AG09319 (cell line): ENCODE data around the gene DHX58.
A peak's percentile ranks its signal among the peaks of the same experiment; 100 is the strongest.

ENCODE experiments used
- DNase-seq: peaks from one replicate; pipeline ENCODE4 v3.0.0-alpha.2; 2010; ENCODE audit warnings: low read depth; ENCODE audit errors: extremely low read depth
- TF ChIP-seq, protein P1 (sequence below): IDR thresholded peaks from 2 replicates; pipeline ENCODE4 v1.5.1; 2011; ENCODE audit warnings: low read depth, mild to moderate bottlenecking, inconsistent platforms, low read length, moderate library complexity

Gene DHX58

DNA sequence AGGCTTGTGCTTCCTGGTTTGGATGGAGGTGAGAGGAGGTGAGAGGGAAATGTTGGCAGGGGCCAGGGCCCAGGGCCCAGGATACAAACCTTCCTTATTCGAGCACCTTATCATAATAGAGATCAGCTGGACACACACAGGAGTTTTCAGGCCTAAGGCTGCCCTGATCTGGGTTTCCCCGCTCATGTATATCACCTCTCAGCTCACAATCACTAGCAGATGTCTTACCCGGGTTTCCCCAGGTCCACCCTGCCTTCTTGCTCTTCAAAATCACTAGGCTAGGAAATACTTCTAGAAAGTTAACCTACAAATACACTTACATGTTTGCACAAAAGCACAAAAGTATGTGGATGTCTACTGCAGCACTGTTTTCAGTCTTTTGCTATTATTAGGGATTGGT lies 14.3 kb upstream of the DHX58 start:
- TF ChIP-seq, protein P1, sequence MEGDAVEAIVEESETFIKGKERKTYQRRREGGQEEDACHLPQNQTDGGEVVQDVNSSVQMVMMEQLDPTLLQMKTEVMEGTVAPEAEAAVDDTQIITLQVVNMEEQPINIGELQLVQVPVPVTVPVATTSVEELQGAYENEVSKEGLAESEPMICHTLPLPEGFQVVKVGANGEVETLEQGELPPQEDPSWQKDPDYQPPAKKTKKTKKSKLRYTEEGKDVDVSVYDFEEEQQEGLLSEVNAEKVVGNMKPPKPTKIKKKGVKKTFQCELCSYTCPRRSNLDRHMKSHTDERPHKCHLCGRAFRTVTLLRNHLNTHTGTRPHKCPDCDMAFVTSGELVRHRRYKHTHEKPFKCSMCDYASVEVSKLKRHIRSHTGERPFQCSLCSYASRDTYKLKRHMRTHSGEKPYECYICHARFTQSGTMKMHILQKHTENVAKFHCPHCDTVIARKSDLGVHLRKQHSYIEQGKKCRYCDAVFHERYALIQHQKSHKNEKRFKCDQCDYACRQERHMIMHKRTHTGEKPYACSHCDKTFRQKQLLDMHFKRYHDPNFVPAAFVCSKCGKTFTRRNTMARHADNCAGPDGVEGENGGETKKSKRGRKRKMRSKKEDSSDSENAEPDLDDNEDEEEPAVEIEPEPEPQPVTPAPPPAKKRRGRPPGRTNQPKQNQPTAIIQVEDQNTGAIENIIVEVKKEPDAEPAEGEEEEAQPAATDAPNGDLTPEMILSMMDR = no peak

DNA sequence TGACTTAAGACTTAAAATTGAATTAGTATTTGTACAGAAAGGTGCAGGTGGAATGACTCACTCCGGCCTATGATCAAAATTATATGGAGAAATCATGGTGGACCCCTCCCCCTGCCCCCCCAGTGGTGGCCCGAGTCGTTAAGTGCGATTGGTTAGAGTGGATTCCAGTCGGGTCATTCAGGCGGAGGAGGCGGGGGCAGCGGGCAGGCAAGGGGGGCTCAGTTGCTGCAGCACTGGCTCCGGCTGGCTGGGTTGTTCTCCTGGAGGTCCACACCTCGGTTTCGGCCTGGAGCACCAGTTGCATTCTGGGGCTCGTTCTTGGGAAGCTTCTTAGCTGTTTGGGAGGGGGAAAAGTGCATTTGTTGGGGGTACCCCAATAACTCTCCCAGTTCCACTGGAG lies 13.1 kb upstream of the DHX58 start:
- TF ChIP-seq, protein P1 = no peak
- DNase-seq = no peak

More for the DNA sequence above, 14.3 kb upstream of the DHX58 start:
- no peak for DNase-seq

DNA sequence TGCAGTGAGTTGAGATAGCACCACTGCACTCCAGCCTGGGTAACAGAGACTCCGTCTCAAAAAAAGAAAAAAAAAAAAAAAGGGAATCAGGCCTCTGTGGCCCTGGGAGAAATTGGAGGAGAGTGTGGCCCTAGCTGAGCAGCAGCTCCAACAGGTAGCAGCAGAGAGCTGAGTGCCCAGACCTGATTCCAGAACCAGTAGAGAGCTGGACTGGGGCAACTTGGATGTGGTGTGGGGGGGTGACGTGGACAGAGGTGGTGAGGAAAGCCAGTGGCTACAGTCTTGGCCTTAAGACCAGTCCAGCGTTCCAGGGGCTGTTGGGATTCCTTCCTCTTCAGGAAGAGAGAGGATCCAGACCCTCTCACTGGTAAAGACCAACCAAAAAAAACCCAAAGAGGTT lies 11.7 kb upstream of the DHX58 start:
- no peak for DNase-seq
- TF ChIP-seq, protein P1 = no peak

DNA sequence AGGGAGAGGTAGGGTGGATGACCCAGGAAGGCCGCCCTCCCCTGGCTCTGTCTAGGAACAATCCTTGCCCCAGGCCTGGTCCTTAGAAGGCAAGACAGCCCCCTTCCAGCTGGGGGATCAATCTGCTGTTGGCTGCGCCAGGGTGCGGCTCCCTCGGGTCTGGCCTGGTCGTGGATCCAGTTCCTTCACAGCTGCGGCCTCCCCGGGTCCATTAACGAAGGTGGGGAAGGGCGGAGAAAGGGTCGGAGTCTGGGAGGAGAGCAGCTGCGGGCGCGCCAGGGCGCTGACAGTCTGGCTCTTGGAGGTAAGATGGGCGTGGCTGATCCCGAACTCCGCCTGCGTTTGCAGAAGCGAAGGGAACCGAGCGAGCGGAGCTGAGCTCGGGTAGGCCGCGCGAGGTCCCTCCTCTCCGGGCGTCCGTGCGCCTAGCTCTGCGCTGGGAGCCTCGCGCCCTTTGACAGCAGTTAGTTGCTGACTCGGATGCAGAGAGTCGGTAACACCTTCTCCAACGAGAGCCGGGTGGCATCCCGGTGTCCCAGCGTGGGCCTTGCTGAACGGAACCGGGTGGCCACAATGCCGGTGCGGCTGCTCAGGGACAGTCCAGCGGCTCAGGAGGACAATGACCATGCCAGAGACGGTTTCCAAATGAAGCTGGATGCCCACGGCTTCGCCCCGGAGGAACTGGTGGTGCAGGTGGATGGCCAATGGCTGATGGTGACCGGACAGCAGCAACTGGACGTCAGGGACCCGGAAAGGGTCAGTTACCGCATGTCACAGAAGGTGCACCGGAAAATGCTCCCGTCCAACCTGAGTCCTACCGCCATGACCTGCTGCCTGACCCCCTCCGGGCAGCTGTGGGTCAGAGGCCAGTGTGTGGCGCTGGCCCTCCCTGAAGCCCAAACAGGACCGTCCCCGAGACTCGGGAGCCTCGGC lies 10.1 kb upstream of the DHX58 start, which contains the start of gene HSPB9:
Gene HSPB9 (plus strand): TSS at position 434 of the 933 bp plus-strand sequence. CDS start 47 bp downstream, at position 481.
- no peak for DNase-seq
- TF ChIP-seq, protein P1 = no peak

DNA sequence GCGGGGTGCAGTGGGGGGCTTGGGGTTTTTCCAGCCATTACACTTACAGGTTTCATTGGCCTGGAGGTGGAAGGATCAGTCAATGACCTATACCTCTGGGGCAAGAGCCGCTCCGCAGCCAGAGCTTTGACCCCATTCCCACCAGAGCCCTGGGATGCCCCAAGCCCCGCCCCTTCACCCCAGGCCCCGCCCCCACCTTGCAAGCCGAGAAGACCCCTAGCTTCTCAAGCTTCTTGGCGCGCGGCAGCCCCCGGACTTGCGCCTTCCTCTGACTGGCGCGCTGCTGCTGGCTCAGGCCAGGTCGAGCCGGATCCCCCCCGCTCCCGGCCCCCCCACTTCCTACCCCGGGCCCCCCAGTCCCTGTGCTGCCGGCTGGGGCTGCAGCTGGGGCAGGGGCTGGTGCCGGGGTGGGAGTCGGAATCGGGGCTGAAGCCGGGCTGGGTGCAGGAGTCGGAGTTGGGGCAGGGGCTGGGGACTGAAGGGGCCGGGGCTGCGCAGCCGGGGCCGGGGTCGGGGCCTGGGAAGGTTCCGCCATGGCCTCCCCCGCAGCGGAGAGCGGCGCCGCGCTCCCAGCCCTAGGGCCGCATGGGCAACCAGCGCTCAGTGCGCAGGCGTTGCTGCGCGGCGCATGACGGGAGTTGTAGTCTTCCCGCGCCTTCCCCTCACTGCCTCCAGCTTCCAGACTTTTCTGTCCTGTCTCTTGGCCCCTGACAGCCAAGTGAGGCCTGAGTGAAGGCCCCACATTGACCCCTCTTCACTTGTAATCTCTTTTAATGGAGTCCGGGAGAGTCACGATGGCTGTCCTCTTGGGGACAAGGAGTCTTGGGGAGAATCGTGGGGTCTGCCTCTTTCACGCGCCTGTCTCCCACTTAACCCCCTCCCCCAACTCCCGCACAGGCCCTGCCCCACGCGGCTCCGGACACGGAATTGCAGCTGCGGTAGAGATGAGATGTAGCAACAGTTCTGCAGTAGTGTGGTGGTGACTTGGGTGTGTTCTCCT lies 8.6 kb upstream of the DHX58 start, which contains the start of gene KAT2A:
Gene KAT2A (minus strand): TSS at position 598 of the 1,000 bp plus-strand sequence. CDS start 63 bp downstream, at position 535.
- TF ChIP-seq, protein P1 = no peak

DNA sequence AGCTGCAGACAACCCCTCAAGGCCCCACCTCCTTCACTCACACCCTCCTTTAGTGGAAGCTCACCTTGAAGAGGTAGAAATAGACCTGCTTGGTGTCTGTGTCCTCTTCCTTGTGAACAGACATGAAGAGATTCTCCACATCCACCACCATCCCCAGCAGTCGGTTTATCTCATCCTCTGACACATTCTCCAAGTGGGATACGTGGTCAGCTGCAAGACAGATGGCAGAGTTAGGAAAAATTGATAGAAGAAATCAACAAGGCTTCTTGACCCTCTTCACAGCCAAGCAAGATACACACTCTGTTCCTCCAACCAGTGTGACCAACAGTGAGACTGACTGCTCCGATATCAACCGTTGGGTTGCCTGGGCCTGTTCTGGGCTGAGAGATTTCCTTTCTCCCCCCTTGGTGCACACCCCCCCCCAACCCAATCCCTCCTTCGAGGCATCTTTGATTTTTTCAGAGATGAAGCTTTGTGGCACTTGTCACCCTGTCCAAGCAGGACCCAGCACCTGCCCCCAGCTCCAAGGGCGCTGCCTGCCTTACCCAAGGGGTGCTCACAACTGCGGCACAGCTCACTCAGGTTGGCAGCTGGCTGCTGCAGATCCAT lies 7.8 kb upstream of the DHX58 start:
- DNase-seq = no peak
- TF ChIP-seq, protein P1 = no peak

More for the DNA sequence above, 8.6 kb upstream of the DHX58 start, which contains the start of gene KAT2A:
- DNase-seq = peak; percentile 42
